SK-N-SH (cell line): ENCODE measurements around the gene SLC1A3. TPM values are rescaled to one million over a fixed set of nuclear protein-coding genes. Genes with fewer than 3 reads are reported as not detected.

ENCODE experiments used
- CTCF ChIA-PET: fragments of 300-600, 350-600 bp; formaldehyde crosslinking; extraction: SDS; loops from one replicate; lab custom pipeline; 2021; lab: Yijun Ruan, JAX
- POLR2A ChIA-PET: fragments of 350-600 bp; sonication (Branson Sonifier 250); formaldehyde crosslinking; extraction: SDS; loops from one replicate; lab custom pipeline; 2020; ENCODE audit warnings: antibody characterized with exemption, inconsistent platforms; lab: Yijun Ruan, JAX
- DNase-seq: peaks from one replicate; pipeline ENCODE4 v3.0.0; 2012
- H2AFZ ChIP-seq: fragments of 200-600 bp; sonication (generic); 2 replicates; pipeline ENCODE4 v1.8.1; 2016; ENCODE audit warnings: antibody characterized with exemption, mild to moderate bottlenecking, low read depth
- H3F3A ChIP-seq: fragments of 200-600 bp; sonication (generic); replicated peaks from 2 replicates; pipeline ENCODE3; 2016; ENCODE audit warnings: antibody characterized with exemption, mild to moderate bottlenecking; ENCODE audit not compliant: insufficient read depth
- H3K27ac ChIP-seq, 2 experiments: fragments of 200-500 bp in 1 of 2; fragments of 200-600 bp in 1 of 2; sonication (Bioruptor generic) in 1 of 2; sonication (generic), shearing (Covaris generic) in 1 of 2; 2 replicates each; pipeline versions ENCODE4 v1.5.1 to v1.6.1; 2014 to 2016; ENCODE audit warnings: low read depth in 2 of 2, inconsistent platforms in 1 of 2, low read length in 1 of 2, mild to moderate bottlenecking in 1 of 2, mixed read lengths in 1 of 2
- H3K27me3 ChIP-seq: fragments of 200-600 bp; sonication (generic), shearing (Covaris generic); 2 replicates; pipeline ENCODE4 v1.6.1; 2016; ENCODE audit warnings: mixed run types; ENCODE audit not compliant: insufficient read depth
- H3K36me3 ChIP-seq, 2 experiments: fragments of 200-500 bp in 1 of 2; fragments of 200-600 bp in 1 of 2; sonication (Bioruptor generic) in 1 of 2; sonication (generic) in 1 of 2; replicated peaks in 1 of 2; 2 replicates each; pipeline versions ENCODE3 to v1.5.1; 2014 to 2016; ENCODE audit warnings: low read length in 1 of 2, mild to moderate bottlenecking in 1 of 2; ENCODE audit not compliant: insufficient read depth in 2 of 2, control insufficient read depth in 1 of 2
- H3K4me1 ChIP-seq, 2 experiments: fragments of 200-500 bp in 1 of 2; fragments of 200-600 bp in 1 of 2; sonication (Bioruptor generic) in 1 of 2; sonication (generic), shearing (Covaris generic) in 1 of 2; 2 replicates each; pipeline versions ENCODE4 v1.5.1 to v1.6.1; 2014 to 2016; ENCODE audit warnings: low read depth in 1 of 2, low read length in 1 of 2, mixed run types in 1 of 2; ENCODE audit not compliant: insufficient read depth in 2 of 2, control insufficient read depth in 1 of 2
- H3K4me2 ChIP-seq: fragments of 200-600 bp; sonication (generic), shearing (Covaris generic); 2 replicates; pipeline ENCODE4 v1.6.1; 2017; ENCODE audit warnings: mixed run types
- H3K4me3 ChIP-seq, 2 experiments: fragments of 200-500 bp in 1 of 2; fragments of 200-600 bp in 1 of 2; sonication (Bioruptor generic) in 1 of 2; sonication (generic), shearing (Covaris generic) in 1 of 2; 2 replicates each; pipeline versions ENCODE4 v1.5.1 to v1.8.1; 2014 to 2016; ENCODE audit warnings: low read depth in 2 of 2, inconsistent platforms in 1 of 2, low read length in 1 of 2, mild to moderate bottlenecking in 1 of 2, mixed read lengths in 1 of 2, moderate library complexity in 1 of 2
- H3K79me2 ChIP-seq: fragments of 200-600 bp; sonication (generic); 2 replicates; pipeline ENCODE4 v1.8.1; 2017; ENCODE audit warnings: mild to moderate bottlenecking; ENCODE audit not compliant: insufficient read depth
- H3K9ac ChIP-seq: fragments of 200-600 bp; sonication (generic); 2 replicates; pipeline ENCODE4 v1.6.1; 2017; ENCODE audit warnings: mixed run types
- H3K9me2 ChIP-seq: fragments of 200-600 bp; sonication (generic); 2 replicates; pipeline ENCODE4 v1.6.1; 2017; ENCODE audit warnings: mixed run types
- H3K9me3 ChIP-seq: fragments of 200-600 bp; sonication (generic); 2 replicates; pipeline ENCODE4 v1.6.1; 2017; ENCODE audit warnings: mixed run types, mild to moderate bottlenecking, moderate library complexity
- H4K20me1 ChIP-seq: fragments of 200-600 bp; sonication (generic); 2 replicates; pipeline ENCODE4 v1.6.1; 2017; ENCODE audit warnings: mild to moderate bottlenecking, mixed run types; ENCODE audit not compliant: insufficient read depth
- ELF1 ChIP-seq: IDR thresholded peaks from 2 replicates; pipeline ENCODE4 v1.4.0; 2012
- EZH2phosphoT487 ChIP-seq: fragments of 200-600 bp; sonication (generic); IDR thresholded peaks from 2 replicates; pipeline ENCODE4 v1.6.1; 2017; ENCODE audit warnings: low read depth, mixed run types, mild to moderate bottlenecking, antibody characterized with exemption, moderate library complexity, borderline replicate concordance
- IRF3 ChIP-seq: fragments of 150-350 bp; IDR thresholded peaks from 2 replicates; pipeline ENCODE4 v1.6.1; 2016; ENCODE audit warnings: mild to moderate bottlenecking, low read depth, low read length
- JUND ChIP-seq: IDR thresholded peaks from 2 replicates; pipeline ENCODE4 v1.4.0; 2012
- NFIC ChIP-seq: IDR thresholded peaks from 2 replicates; pipeline ENCODE4 v1.4.0; 2012; ENCODE audit warnings: borderline replicate concordance
- NRF1 ChIP-seq: IDR thresholded peaks from 2 replicates; pipeline ENCODE4 v1.6.1; 2012; ENCODE audit warnings: low read depth, mild to moderate bottlenecking, low read length
- PBX3 ChIP-seq: IDR thresholded peaks from 2 replicates; pipeline ENCODE4; 2012
- POLR2AphosphoS5 ChIP-seq: IDR thresholded peaks from 2 replicates; pipeline ENCODE4 v1.6.1; 2012; ENCODE audit warnings: low read depth, low read length
- RAD21 ChIP-seq: IDR thresholded peaks from 2 replicates; pipeline ENCODE4 v1.6.1; 2012; ENCODE audit warnings: mild to moderate bottlenecking, low read length
- RCOR1 ChIP-seq: fragments of 150-350 bp; IDR thresholded peaks from 2 replicates; pipeline ENCODE4 v1.6.1; 2017; ENCODE audit warnings: antibody characterized with exemption, low read length
- RFX5 ChIP-seq: IDR thresholded peaks from 2 replicates; pipeline ENCODE4 v1.6.1; 2012; ENCODE audit warnings: mild to moderate bottlenecking, improper control_type of control experiment, low read length
- RXRA ChIP-seq: IDR thresholded peaks from 2 replicates; pipeline ENCODE4 v1.4.0; 2012; ENCODE audit warnings: low read depth, mild to moderate bottlenecking, borderline replicate concordance
- SIN3A ChIP-seq: IDR thresholded peaks from 2 replicates; pipeline ENCODE4 v1.6.1; 2012; ENCODE audit warnings: low read depth, mild to moderate bottlenecking, low read length, moderate library complexity, borderline replicate concordance
- TEAD4 ChIP-seq: IDR thresholded peaks from 2 replicates; pipeline ENCODE4 v1.4.0; 2012; ENCODE audit warnings: mild to moderate bottlenecking, borderline replicate concordance; ENCODE audit not compliant: insufficient read depth
- USF1 ChIP-seq: IDR thresholded peaks from 2 replicates; pipeline ENCODE4 v1.4.0; 2012; ENCODE audit warnings: low read depth, borderline replicate concordance
- USF2 ChIP-seq: fragments of 150-350 bp; IDR thresholded peaks from 2 replicates; pipeline ENCODE4 v1.6.1; 2017; ENCODE audit warnings: antibody characterized with exemption, low read length, low read depth, borderline replicate concordance
- ZBTB33 ChIP-seq: IDR thresholded peaks from 2 replicates; pipeline ENCODE4 v1.4.0; 2012; ENCODE audit warnings: low read depth, borderline replicate concordance
- WGBS: methylation state at CpG from one replicate; pipeline ENCODE4 v1.1.6; 2017; ENCODE audit warnings: low lambda C conversion rate; 5-methylcytosine and 5-hydroxymethylcytosine counted together
- polyA plus RNA-seq, 3 experiments: library from polyadenylated mRNA; depleted of rRNA; stranded (reverse); fragments of >200 nt; gene quantifications; 2 replicates each; pipeline ENCODE4 v1.2.3, GENCODE V29; 2012
- TF ChIP-seq, protein P1 (sequence below): IDR thresholded peaks from 2 replicates; pipeline ENCODE4 v1.4.0; 2012; ENCODE audit warnings: low read depth

Gene SLC1A3
- polyA plus RNA-seq, 1 of the 3 experiments (the other 2 are of a cell fraction), result not detected

GRCh38 chr5:36680066-36680465, 73.7 kb downstream of the SLC1A3 start:
- no peaks in the 10 kb centered on the region for H3K9me2 ChIP-seq
- no peaks in the 10 kb centered on the region for H3K9me3 ChIP-seq
- H3K27ac ChIP-seq, result no peak overlapping the region
- peaks cover 0 to 16% of the 10 kb centered on the region in 2 experiments; a peak in 2 of 4 replicates for H3K4me1 ChIP-seq
- H3F3A ChIP-seq, result no peaks in the 10 kb centered on the region
- no peak overlapping the region for H3K4me2 ChIP-seq
- TF ChIP-seq IRF3 (no peak), RCOR1 (no peak), NRF1 (no peak), EZH2phosphoT487 (no peak), RAD21 (no peak), RXRA (no peak), TEAD4 (no peak)
- CTCF ChIA-PET, result no interaction called here
- no peaks in the 10 kb centered on the region for H4K20me1 ChIP-seq
- H2AFZ ChIP-seq, result no peak overlapping the region
- POLR2A ChIA-PET, result no interaction called here
- 45% methylated on average over 6 of the region's 7 CpGs for WGBS
- no peaks in the 10 kb centered on the region for H3K79me2 ChIP-seq
- H3K4me3 ChIP-seq, result no peak overlapping the region
- no peak for DNase-seq
- H3K27me3 ChIP-seq, result peaks cover 26% of the 10 kb centered on the region
- no peak overlapping the region for H3K9ac ChIP-seq
- no peaks in the 10 kb centered on the region for H3K36me3 ChIP-seq

GRCh38 chr5:36681711-36682110, 75.3 kb downstream of the SLC1A3 start:
- ChIA-PET POLR2A (no interaction called here), CTCF (interaction anchor here (0.8 to 7.2 kb wide), 2 partner anchors 9 to 15 kb away, joined by 3 to 43 read pairs; no protein-coding TSS in a partner anchor)
- 25% methylated on average over 1 of the region's 1 CpG for WGBS
- peaks cover 0 to 16% of the 10 kb centered on the region in 2 experiments; a peak in 2 of 4 replicates for H3K4me1 ChIP-seq
- no peak overlapping the region for H3K9ac ChIP-seq
- H3K27me3 ChIP-seq, result peaks cover 26% of the 10 kb centered on the region
- H3K79me2 ChIP-seq, result no peaks in the 10 kb centered on the region
- H2AFZ ChIP-seq, result no peak overlapping the region
- DNase-seq, result no peak
- H4K20me1 ChIP-seq, result no peaks in the 10 kb centered on the region
- no peaks in the 10 kb centered on the region for H3K9me3 ChIP-seq
- H3K27ac ChIP-seq, result no peak overlapping the region
- H3K36me3 ChIP-seq, result no peaks in the 10 kb centered on the region
- no peaks in the 10 kb centered on the region for H3K9me2 ChIP-seq
- H3F3A ChIP-seq, result no peaks in the 10 kb centered on the region
- no peak overlapping the region for H3K4me2 ChIP-seq
- no peak overlapping the region for H3K4me3 ChIP-seq
- TF ChIP-seq, protein P1, sequence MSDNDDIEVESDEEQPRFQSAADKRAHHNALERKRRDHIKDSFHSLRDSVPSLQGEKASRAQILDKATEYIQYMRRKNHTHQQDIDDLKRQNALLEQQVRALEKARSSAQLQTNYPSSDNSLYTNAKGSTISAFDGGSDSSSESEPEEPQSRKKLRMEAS, result no peak
- no peak for TF ChIP-seq POLR2AphosphoS5
- TF ChIP-seq NFIC, result no peak
- TF ChIP-seq RCOR1, result no peak
- no peak for TF ChIP-seq RXRA
- no peak for TF ChIP-seq IRF3
- TF ChIP-seq EZH2phosphoT487, result no peak
- no peak for TF ChIP-seq SIN3A
- TF ChIP-seq JUND, result no peak
- TF ChIP-seq ZBTB33, result no peak
- no peak for TF ChIP-seq PBX3
- TF ChIP-seq USF2, result no peak
- no peak for TF ChIP-seq RFX5
- TF ChIP-seq RAD21, result no peak
- TF ChIP-seq USF1, result no peak
- TF ChIP-seq ELF1, result no peak
